ENCODE data around the gene IFNL4. TPM values are rescaled to one million over a fixed set of nuclear protein-coding genes. Genes with fewer than 3 reads are reported as not detected.

Gene IFNL4
- total RNA-seq, 1 donor from 2014 or later: not detected

Other genes with a start within 250 kb of the IFNL4 start
- gene FBXO27, start 216.3 kb downstream of the IFNL4 start, total RNA-seq: 1.5 and 2.2 TPM in 2 replicates
- 0.20 and 0.21 TPM in 2 replicates for gene ACP7, start 164.5 kb downstream of the IFNL4 start, total RNA-seq
- gene PAK4, start 123.1 kb downstream of the IFNL4 start, total RNA-seq: 7.5 and 7.6 TPM in 2 replicates
- gene NCCRP1, start 51.9 kb downstream of the IFNL4 start, total RNA-seq: not detected in 2 replicates
- not detected in 2 replicates for gene SYCN, start 44.6 kb downstream of the IFNL4 start, total RNA-seq
- gene IFNL3, start 3.9 kb downstream of the IFNL4 start, total RNA-seq: not detected in 2 replicates
- gene IFNL2, start 19.5 kb upstream of the IFNL4 start, total RNA-seq: not detected in 2 replicates
- not detected in 2 replicates for gene IFNL1, start 47.6 kb upstream of the IFNL4 start, total RNA-seq
- 0.04 and 0.07 TPM in 2 replicates for gene LRFN1, start 72.0 kb upstream of the IFNL4 start, total RNA-seq
- 6.9 and 19.4 TPM in 2 replicates for gene GMFG, start 87.2 kb upstream of the IFNL4 start, total RNA-seq
- 26.4 and 36.7 TPM in 2 replicates for gene SAMD4B, start 93.6 kb upstream of the IFNL4 start, total RNA-seq
- 42.3 and 55.5 TPM in 2 replicates for gene PAF1, start 142.2 kb upstream of the IFNL4 start, total RNA-seq
- 14.2 and 20.1 TPM in 2 replicates for gene MED29, start 142.5 kb upstream of the IFNL4 start, total RNA-seq
- 0.59 and 1.1 TPM in 2 replicates for gene ZFP36, start 158.0 kb upstream of the IFNL4 start, total RNA-seq
- gene PLEKHG2, start 163.8 kb upstream of the IFNL4 start, total RNA-seq: 10.7 and 13.2 TPM in 2 replicates
- 195 and 372 TPM in 2 replicates for gene RPS16, start 187.1 kb upstream of the IFNL4 start, total RNA-seq
- gene SUPT5H, start 196.7 kb upstream of the IFNL4 start, total RNA-seq: 52.4 and 60.3 TPM in 2 replicates
- 91.6 and 93.8 TPM in 2 replicates for gene TIMM50, start 232.0 kb upstream of the IFNL4 start, total RNA-seq

Measured in pulmonary artery endothelial cell (primary cell).